NT2/D1 (cell line): Measurements from ENCODE around the gene CFD.

ENCODE experiments used
- DNase-seq: peaks from one replicate; pipeline ENCODE4 v3.0.0-alpha.2; 2011; ENCODE audit warnings: low read depth, low spot score
- H3K27me3 ChIP-seq: 2 replicates; pipeline ENCODE4 v1.6.0; 2011; ENCODE audit warnings: mild to moderate bottlenecking; ENCODE audit not compliant: insufficient read length, insufficient read depth
- H3K36me3 ChIP-seq: 2 replicates; pipeline ENCODE4 v1.6.1; 2011; ENCODE audit warnings: mild to moderate bottlenecking, low read length, mixed read lengths; ENCODE audit not compliant: insufficient read depth, insufficient read length
- H3K4me1 ChIP-seq: 2 replicates; pipeline ENCODE4 v1.5.1; 2011; ENCODE audit not compliant: insufficient read depth, insufficient read length
- H3K4me3 ChIP-seq: 2 replicates; pipeline ENCODE4 v1.5.1; 2011; ENCODE audit warnings: low read depth; ENCODE audit not compliant: insufficient read length
- H3K9ac ChIP-seq: 2 replicates; pipeline ENCODE4 v1.6.0; 2011; ENCODE audit warnings: low read depth; ENCODE audit not compliant: insufficient read length
- H3K9me3 ChIP-seq: 2 replicates; pipeline ENCODE4 v1.5.1; 2011; ENCODE audit warnings: mild to moderate bottlenecking, low read length; ENCODE audit not compliant: insufficient read depth
- SUZ12 ChIP-seq: IDR thresholded peaks from 2 replicates; pipeline ENCODE4 v1.6.1; 2011; ENCODE audit not compliant: insufficient read length, insufficient read depth; ENCODE audit errors: extremely low read depth
- YY1 ChIP-seq: IDR thresholded peaks from 2 replicates; pipeline ENCODE4 v1.6.1; 2011; ENCODE audit not compliant: insufficient read length, insufficient read depth
- ZNF274 ChIP-seq: IDR thresholded peaks from 2 replicates; pipeline ENCODE4 v1.6.1; 2011; ENCODE audit warnings: mild to moderate bottlenecking, low read depth, low read length

CFD gene

DNA sequence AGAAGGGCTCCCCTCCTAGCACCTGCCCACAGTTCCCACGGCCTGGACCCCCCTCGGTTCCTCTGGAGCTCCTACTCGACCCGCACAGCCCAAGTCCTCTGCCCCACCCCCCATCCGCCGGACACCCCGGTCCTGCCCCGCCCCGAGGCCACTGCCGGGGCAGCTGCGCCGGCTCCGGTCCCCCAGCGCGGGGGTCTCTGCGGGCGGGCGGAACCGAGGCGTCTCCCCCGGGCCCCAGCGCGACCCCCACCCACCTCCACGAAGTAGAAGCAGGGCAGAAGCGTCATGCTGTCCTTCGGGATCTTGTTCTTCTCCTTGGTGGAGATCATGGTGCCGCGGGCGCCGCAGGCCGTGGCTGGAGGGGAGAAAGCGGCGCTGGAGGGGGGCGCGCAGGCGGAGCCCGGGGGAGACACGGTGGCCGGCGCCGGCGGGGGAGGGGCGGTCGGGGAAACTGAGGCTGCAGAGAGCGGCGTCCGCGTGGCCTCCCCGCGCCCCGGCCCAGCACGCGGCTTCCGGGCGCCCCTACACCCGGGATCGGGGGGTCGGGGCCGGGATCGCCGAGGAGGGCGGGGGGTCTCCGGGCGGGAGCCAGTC is 38.1 kb upstream of the CFD start:
- H3K4me3 ChIP-seq = peak overlapping the region; percentile 48
- DNase-seq = no peak
- no peak for TF ChIP-seq YY1
- TF ChIP-seq SUZ12 = no peak
- no peak for TF ChIP-seq ZNF274

DNA sequence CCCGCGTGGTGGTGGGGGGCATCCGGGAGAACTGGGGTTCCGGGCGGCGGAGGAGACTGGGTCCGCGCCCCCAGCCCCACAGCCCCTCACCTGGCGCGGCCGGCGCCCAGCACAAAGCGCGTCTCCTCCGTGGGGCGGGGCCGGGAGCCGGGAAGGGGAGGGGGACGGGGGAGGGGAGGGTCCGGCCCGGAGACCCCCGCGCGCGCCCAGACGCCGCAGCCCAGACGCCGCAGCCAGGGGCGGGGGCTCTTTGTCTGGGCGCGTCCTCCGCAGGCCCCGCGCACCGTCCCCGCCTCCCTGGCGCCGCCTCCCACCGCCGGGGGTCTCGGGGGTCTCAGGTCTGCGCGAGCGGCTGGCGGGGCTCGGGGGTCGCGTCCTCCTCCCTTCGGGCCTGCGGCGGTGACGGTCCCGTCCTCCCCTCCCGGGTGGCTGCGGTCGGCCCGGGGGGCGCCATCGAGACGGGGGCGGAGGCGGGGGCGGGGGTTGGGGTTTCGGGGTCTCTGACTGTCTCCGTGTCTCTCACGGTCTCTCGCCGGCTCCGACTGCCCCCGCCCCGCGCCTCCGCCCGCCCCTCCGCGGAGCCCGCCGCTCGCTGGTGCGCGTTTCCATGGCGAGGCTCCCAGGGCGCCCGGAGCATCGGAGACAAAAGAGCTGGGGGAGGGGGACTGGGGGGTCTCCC is 37.5 kb upstream of the CFD start, which contains the start of gene PLPPR3:
TSS of gene PLPPR3 (minus strand) at position 131 of the 679 bp plus-strand sequence. CDS start 396 bp downstream, outside the sequence.
- no peaks in the 10 kb centered on the region for H3K9me3 ChIP-seq
- TF ChIP-seq SUZ12 (no peak), ZNF274 (no peak), YY1 (no peak)
- peaks cover 8% of the 10 kb centered on the region for H3K36me3 ChIP-seq
- no peaks in the 10 kb centered on the region for H3K27me3 ChIP-seq
- peak within 1 kb of the TSS; percentile 66 for H3K9ac ChIP-seq
- no peak for DNase-seq
- H3K4me3 ChIP-seq = peak within 1 kb of the TSS; percentile 48
- peaks cover 10% of the 10 kb centered on the region for H3K4me1 ChIP-seq

More for the DNA sequence above, 38.1 kb upstream of the CFD start:
- Histone ChIP-seq H3K4me1 (peaks cover 10% of the 10 kb centered on the region), H3K9me3 (no peaks in the 10 kb centered on the region), H3K27me3 (no peaks in the 10 kb centered on the region), H3K36me3 (peaks cover 11% of the 10 kb centered on the region), H3K9ac (peak overlapping the region; percentile 66)

DNA sequence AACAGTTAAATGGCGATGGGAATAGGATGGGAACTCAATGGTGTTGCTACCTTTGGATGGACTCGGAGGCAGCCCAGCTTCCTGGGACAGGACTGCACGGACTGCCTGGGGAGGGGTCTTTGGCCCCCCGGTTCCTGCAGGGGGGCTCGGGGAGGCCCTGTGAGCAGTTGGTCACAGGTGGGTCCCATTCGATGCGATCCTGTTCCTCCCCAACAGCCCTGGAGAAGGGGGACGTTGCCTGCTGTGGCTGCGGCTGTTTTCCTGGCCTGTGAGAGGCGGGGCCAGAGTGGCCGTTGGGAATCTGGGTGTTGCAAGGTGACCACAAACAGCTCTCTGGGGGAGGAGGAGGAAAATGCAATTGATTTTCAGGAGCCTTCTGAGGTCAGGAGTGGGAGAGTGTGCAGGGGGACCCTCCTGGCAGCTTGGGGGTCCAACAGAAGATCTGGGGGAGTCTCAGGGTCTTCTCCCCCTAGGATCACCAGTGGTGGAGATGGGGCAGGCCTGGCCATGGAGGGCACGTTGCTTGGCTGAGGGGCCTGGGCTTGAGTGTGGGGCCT is 35.8 kb upstream of the CFD start:
- no peak for DNase-seq
- Histone ChIP-seq H3K4me3 (no peak overlapping the region), H3K36me3 (no peaks in the 10 kb centered on the region), H3K27me3 (no peaks in the 10 kb centered on the region), H3K9ac (peak overlapping the region; percentile 56), H3K9me3 (no peaks in the 10 kb centered on the region), H3K4me1 (peaks cover 12% of the 10 kb centered on the region)
- TF ChIP-seq SUZ12 (no peak), YY1 (no peak), ZNF274 (no peak)

DNA sequence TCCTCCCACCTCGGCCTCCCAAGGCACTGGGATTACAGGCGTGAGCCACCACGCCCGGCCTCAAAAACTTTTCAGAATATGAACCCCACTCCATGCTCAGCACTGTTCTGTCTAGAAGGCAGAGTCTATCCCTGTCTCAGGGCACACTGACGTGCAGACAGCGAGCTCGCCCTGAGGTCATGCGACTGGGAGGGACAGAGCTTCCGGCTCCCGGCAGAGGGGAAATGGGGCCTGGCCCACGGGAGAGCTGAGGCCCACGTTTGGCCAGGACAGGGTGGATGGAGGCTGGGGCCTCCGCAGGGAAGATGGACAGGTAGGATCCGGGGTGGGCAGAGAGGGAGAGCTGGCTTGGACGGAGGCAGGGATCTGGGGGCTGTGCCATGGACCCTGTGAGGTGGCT is 34.6 kb upstream of the CFD start:
- no peak overlapping the region for H3K4me3 ChIP-seq
- no peak overlapping the region for H3K9ac ChIP-seq
- no peaks in the 10 kb centered on the region for H3K36me3 ChIP-seq
- DNase-seq = no peak
- TF ChIP-seq ZNF274 (no peak), SUZ12 (no peak), YY1 (no peak)
- H3K4me1 ChIP-seq = peaks cover 12% of the 10 kb centered on the region
- no peaks in the 10 kb centered on the region for H3K27me3 ChIP-seq
- H3K9me3 ChIP-seq = no peaks in the 10 kb centered on the region

DNA sequence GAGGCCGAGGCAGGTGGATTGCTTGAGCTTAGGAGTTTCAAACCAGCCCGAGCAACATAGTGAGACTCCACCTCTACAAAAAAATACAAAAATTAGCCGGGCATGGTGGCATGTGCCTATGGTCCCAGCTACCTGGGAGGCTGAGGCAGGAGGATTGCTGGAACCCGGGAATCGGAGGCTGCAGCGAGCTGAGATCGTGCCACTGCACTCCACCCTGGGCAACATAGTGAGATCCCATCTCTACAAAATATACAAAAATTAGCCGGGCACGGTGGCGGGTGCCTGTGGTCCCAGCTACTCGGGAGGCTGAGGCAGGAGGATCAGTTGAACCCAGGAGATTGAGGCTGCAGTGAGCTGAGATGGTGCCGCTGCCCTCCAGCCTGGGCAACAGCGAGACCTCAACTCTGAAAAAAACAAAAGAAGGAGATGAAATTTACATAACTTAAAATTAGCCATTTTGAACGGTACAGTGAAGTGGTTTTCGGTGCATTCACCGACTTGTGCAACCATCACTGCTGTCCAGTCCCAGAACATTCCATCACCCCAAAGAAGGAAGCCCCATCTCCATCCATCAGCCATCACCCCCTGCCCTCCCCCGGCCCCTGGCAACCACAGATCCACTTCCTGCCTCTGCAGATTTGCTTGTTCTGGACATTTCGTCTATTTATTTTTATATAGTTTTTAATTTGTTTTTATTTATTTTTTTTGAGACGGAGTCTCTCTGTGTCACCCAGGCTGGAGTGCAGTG is 33.4 kb upstream of the CFD start:
- no peak for TF ChIP-seq ZNF274
- TF ChIP-seq SUZ12 = no peak
- no peak for TF ChIP-seq YY1
- H3K9me3 ChIP-seq = no peaks in the 10 kb centered on the region
- DNase-seq = no peak
- no peaks in the 10 kb centered on the region for H3K27me3 ChIP-seq
- H3K9ac ChIP-seq = no peak overlapping the region
- H3K4me3 ChIP-seq = no peak overlapping the region
- peaks cover 12% of the 10 kb centered on the region for H3K4me1 ChIP-seq
- H3K36me3 ChIP-seq = no peaks in the 10 kb centered on the region

DNA sequence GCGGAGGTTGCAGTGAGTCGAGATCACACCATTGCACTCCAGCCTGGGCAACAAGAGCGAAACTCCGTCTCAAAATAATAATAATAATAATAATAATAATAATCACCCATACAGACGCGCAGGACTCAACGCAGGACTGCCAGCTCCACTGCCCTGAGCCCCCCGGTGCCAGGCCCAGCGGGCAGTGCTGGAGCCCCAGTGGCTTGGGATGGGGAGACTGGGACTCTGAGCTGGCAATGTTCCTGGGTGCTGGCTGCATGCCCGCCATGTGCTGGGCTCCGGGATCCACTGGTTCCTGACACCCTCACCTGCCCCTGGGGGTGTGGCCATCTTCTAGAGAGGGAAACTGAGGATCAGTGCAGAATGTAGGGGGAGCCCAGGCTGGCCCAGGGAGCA is 32.2 kb upstream of the CFD start:
- no peaks in the 10 kb centered on the region for H3K36me3 ChIP-seq
- H3K4me1 ChIP-seq = peaks cover 12% of the 10 kb centered on the region
- no peak overlapping the region for H3K4me3 ChIP-seq
- DNase-seq = no peak
- TF ChIP-seq YY1 = no peak
- no peak for TF ChIP-seq ZNF274
- TF ChIP-seq SUZ12 = no peak
- H3K9ac ChIP-seq = no peak overlapping the region
- H3K27me3 ChIP-seq = no peaks in the 10 kb centered on the region
- no peaks in the 10 kb centered on the region for H3K9me3 ChIP-seq
